K562 (cell line): Measurements from ENCODE around the gene TTLL12. TPM values are rescaled to one million over a fixed set of nuclear protein-coding genes. Genes with fewer than 3 reads are reported as not detected.

Source experiments
- ATAC-seq: fragments of 200-7000 bp; cut with Tn5 transposase; 3 replicates; pipeline ENCODE4 v1.9.1; 2020; ENCODE audit warnings: moderate library complexity
- BruUV-seq: library from RNA; stranded (reverse); fragments of 400-500 nt; replicated peaks from 2 replicates; lab custom pipeline; 2021; lab: Mats Ljungman, UMichigan
- CTCF ChIA-PET: fragments of 300-600 bp; formaldehyde crosslinking; extraction: SDS; loops from one replicate; lab custom pipeline; 2021; ENCODE audit warnings: low intra/inter-chr PET ratio; lab: Yijun Ruan, JAX
- POLR2A ChIA-PET: fragments of 300-600, 350-650 bp; sonication (Branson Sonifier 250); formaldehyde crosslinking; extraction: SDS; loops from one replicate; lab custom pipeline; 2021; ENCODE audit warnings: antibody characterized with exemption, inconsistent platforms; lab: Yijun Ruan, JAX
- DNase-seq, 4 experiments: peaks; one replicate each; pipeline versions ENCODE4 v3.0.0 to v3.0.0-alpha.2; 2011 to 2018; ENCODE audit warnings: low spot score in 3 of 4, mixed read lengths in 3 of 4; ENCODE audit errors: extremely low read depth in 1 of 4
- FAIRE-seq: peaks from 2 replicates; lab custom pipeline; 2011; peaks lifted over from hg19 to GRCh38; lab: Jason Lieb, UNC
- H2AFZ ChIP-seq: 2 replicates; pipeline ENCODE4 v1.6.0; 2011; ENCODE audit warnings: low read depth, low read length, control low read depth, inconsistent platforms
- H3K27ac ChIP-seq: fragments of 200-600 bp; 3 replicates; pipeline ENCODE4 v1.8.0; 2011; ENCODE audit warnings: low read depth, mild to moderate bottlenecking, control low read depth, inconsistent platforms, low read length, moderate library complexity, mixed read lengths; ENCODE audit errors: extremely low read depth
- H3K27me3 ChIP-seq, 2 experiments: fragments of 300-600 bp in 1 of 2; 2 replicates in 1 of 2; 3 replicates in 1 of 2; pipeline versions ENCODE4 v1.6.0 to v1.8.0; 2011; ENCODE audit warnings: inconsistent platforms in 2 of 2, low read length in 2 of 2, mild to moderate bottlenecking in 1 of 2, mixed read lengths in 1 of 2, moderate library complexity in 1 of 2; ENCODE audit not compliant: control insufficient read depth in 2 of 2, insufficient read depth in 2 of 2
- H3K36me3 ChIP-seq: fragments of 300-600 bp; 3 replicates; pipeline ENCODE4 v1.8.0; 2011; ENCODE audit warnings: mild to moderate bottlenecking, low read length, inconsistent platforms; ENCODE audit not compliant: control insufficient read depth, insufficient read depth
- H3K4me1 ChIP-seq, 2 experiments: fragments of 200-600 bp in 1 of 2; replicated peaks in 1 of 2; 2 replicates in 1 of 2; 3 replicates in 1 of 2; pipeline versions ENCODE4 v1.5.1 to v1.8.0; 2011; ENCODE audit warnings: inconsistent platforms in 2 of 2, low read length in 2 of 2, mild to moderate bottlenecking in 1 of 2, mixed read lengths in 1 of 2, moderate library complexity in 1 of 2; ENCODE audit not compliant: control insufficient read depth in 2 of 2, insufficient read depth in 2 of 2
- H3K4me2 ChIP-seq: 2 replicates; pipeline ENCODE4 v1.6.1; 2011; ENCODE audit warnings: low read length, control low read depth, inconsistent platforms, mixed read lengths; ENCODE audit not compliant: insufficient read depth
- H3K4me3 ChIP-seq: fragments of 200-600 bp; sonication (generic), shearing (Covaris generic); 2 replicates; pipeline ENCODE4 v1.5.1; 2016; ENCODE audit warnings: control low read depth, inconsistent platforms
- H3K79me2 ChIP-seq: fragments of 200-600 bp; 3 replicates; pipeline ENCODE4 v1.8.0; 2011; ENCODE audit warnings: low read length, inconsistent platforms; ENCODE audit not compliant: control insufficient read depth, insufficient read depth
- H3K9ac ChIP-seq, 2 experiments: 2 replicates each; pipeline versions ENCODE4 v1.6.0 to v1.6.1; 2011; ENCODE audit warnings: low read depth in 2 of 2, low read length in 2 of 2, control low read depth in 1 of 2, inconsistent platforms in 1 of 2, mild to moderate bottlenecking in 1 of 2, mixed read lengths in 1 of 2; ENCODE audit not compliant: insufficient read depth in 1 of 2
- H3K9me1 ChIP-seq: one replicate; pipeline ENCODE4 v1.6.0; 2011; ENCODE audit warnings: inconsistent platforms, mild to moderate bottlenecking, low read length, moderate library complexity; ENCODE audit not compliant: control insufficient read depth, insufficient read depth
- H3K9me3 ChIP-seq: replicated peaks from 2 replicates; pipeline ENCODE4 v1.5.1; 2011; ENCODE audit warnings: low read depth, low read length, inconsistent platforms; ENCODE audit not compliant: control insufficient read depth, insufficient read depth
- H4K20me1 ChIP-seq: replicated peaks from 2 replicates; pipeline ENCODE4 v1.6.1; 2011; ENCODE audit warnings: low read length, inconsistent platforms, mixed read lengths; ENCODE audit not compliant: control insufficient read depth, insufficient read depth
- ATF7 ChIP-seq: fragments of 450-650 bp; IDR thresholded peaks from 2 replicates; pipeline ENCODE4 v1.7.1; 2014; ENCODE audit warnings: mild to moderate bottlenecking, moderate library complexity
- COPS2 ChIP-seq: fragments of 450-650 bp; conservative IDR thresholded peaks from 2 replicates; pipeline ENCODE4 v1.6.1; 2016; ENCODE audit warnings: mild to moderate bottlenecking, moderate library complexity
- FOXJ2 ChIP-seq: fragments of 200-800 bp; sonication (Bioruptor generic); IDR thresholded peaks from 2 replicates; pipeline ENCODE4 v1.6.1; 2016; ENCODE audit warnings: missing genetic modification characterization, missing compliant biosample characterization
- HNRNPUL1 ChIP-seq: fragments of 200-400 bp; formaldehyde crosslinking; IDR thresholded peaks from 2 replicates; pipeline ENCODE4 v1.6.1; 2017; ENCODE audit warnings: low read length
- HSF4 ChIP-seq: fragments of 250-450 bp; sonication (Bioruptor Pico); IDR thresholded peaks from 2 replicates; pipeline ENCODE4 v2.1.2; 2022; ENCODE audit warnings: mild to moderate bottlenecking, moderate library complexity, borderline replicate concordance
- POLR2G ChIP-seq: fragments of 200-400 bp; formaldehyde crosslinking; IDR thresholded peaks from 2 replicates; pipeline ENCODE4 v1.6.1; 2017; ENCODE audit warnings: low read depth, mild to moderate bottlenecking, antibody characterized with exemption, low read length, moderate library complexity
- SMAD2 ChIP-seq: fragments of 150-350 bp; IDR thresholded peaks from 2 replicates; pipeline ENCODE4 v1.6.1; 2014; ENCODE audit warnings: low read depth, mild to moderate bottlenecking, low read length
- STAT5B ChIP-seq: fragments of 250-450 bp; sonication (Bioruptor Pico); IDR thresholded peaks from 2 replicates; pipeline ENCODE4 v1.8.0; 2021; ENCODE audit warnings: mild to moderate bottlenecking, inconsistent platforms
- SUPT5H ChIP-seq: fragments of 450-650 bp; IDR thresholded peaks from 2 replicates; pipeline ENCODE4 v1.6.1; 2016
- ZNF778 ChIP-seq: fragments of 450-650 bp; formaldehyde crosslinking; IDR thresholded peaks from 2 replicates; pipeline ENCODE4 v1.4.0; 2020; ENCODE audit warnings: mild to moderate bottlenecking, moderate library complexity
- WGBS: fragments of 100-300 bp; shearing (Covaris generic); methylation state at CpG from one replicate; pipeline ENCODE4 v1.1.6; 2016; ENCODE audit warnings: low coverage, mixed read lengths; ENCODE audit not compliant: insufficient coverage; ENCODE audit errors: missing lambda C conversion rate; 5-methylcytosine and 5-hydroxymethylcytosine counted together
- in situ Hi-C: fragments of 300-500 bp; cut with MboI; formaldehyde crosslinking; loops from 4 replicates; pipeline ENCODE4 v1.15.0; 2018; ENCODE audit warnings: inconsistent platforms, mixed read lengths
- intact Hi-C: fragments of 100-400 bp; cut with micrococcal nuclease; formaldehyde crosslinking; loops from 2 replicates; pipeline ENCODE4 v1.14.2; 2022
- polyA plus RNA-seq, 8 experiments: library from polyadenylated mRNA; depleted of rRNA in 4 of 8; stranded (reverse) in 5 of 8; unstranded in 3 of 8; fragments of >200 nt; fragmentation: Nextera tagmentation in 2 of 8; fragmentation: Illumina TruSeq in 1 of 8; extraction: Ambion mirVana in 2 of 8; extraction: Trizol in 1 of 8; gene quantifications; 2 replicates each; pipeline versions ENCODE4 v1.2.1 to v1.2.3, GENCODE V29; 2011 to 2014; ENCODE audit warnings: inconsistent platforms in 1 of 8, missing spikeins in 1 of 8
- total RNA-seq, 7 experiments: library from RNA; depleted of rRNA in 6 of 7; stranded (reverse); fragments of >200 nt in 6 of 7; fragmentation: Illumina TruSeq in 2 of 7; extraction: Trizol in 2 of 7; gene quantifications; 2 replicates each; pipeline versions ENCODE4 v1.2.1 to v1.2.3, GENCODE V29; 2011 to 2021; ENCODE audit warnings: low replicate concordance in 1 of 7
- TF ChIP-seq, protein P1 (sequence below): fragments of 250-450 bp; sonication (Bioruptor Pico); IDR thresholded peaks from 2 replicates; pipeline ENCODE4 v1.4.0; 2020; ENCODE audit warnings: mild to moderate bottlenecking, moderate library complexity, borderline replicate concordance
- TF ChIP-seq, protein P2 (sequence below): fragments of 450-650 bp; conservative IDR thresholded peaks from 2 replicates; pipeline ENCODE4 v1.6.1; 2016; ENCODE audit warnings: missing genetic modification characterization, low read depth, mild to moderate bottlenecking, control low read depth, missing compliant biosample characterization
- TF ChIP-seq, protein P3 (sequence below): fragments of 450-650 bp; IDR thresholded peaks from 2 replicates; pipeline ENCODE4 v1.7.0; 2016; ENCODE audit warnings: borderline replicate concordance

Gene TTLL12
- total and polyA plus RNA-seq, 9 of the 15 experiments (the other 6 are each of a cell fraction or from before 2014, with no cell fraction given) = 1.3 to 128 (median 43.0) TPM

DNA sequence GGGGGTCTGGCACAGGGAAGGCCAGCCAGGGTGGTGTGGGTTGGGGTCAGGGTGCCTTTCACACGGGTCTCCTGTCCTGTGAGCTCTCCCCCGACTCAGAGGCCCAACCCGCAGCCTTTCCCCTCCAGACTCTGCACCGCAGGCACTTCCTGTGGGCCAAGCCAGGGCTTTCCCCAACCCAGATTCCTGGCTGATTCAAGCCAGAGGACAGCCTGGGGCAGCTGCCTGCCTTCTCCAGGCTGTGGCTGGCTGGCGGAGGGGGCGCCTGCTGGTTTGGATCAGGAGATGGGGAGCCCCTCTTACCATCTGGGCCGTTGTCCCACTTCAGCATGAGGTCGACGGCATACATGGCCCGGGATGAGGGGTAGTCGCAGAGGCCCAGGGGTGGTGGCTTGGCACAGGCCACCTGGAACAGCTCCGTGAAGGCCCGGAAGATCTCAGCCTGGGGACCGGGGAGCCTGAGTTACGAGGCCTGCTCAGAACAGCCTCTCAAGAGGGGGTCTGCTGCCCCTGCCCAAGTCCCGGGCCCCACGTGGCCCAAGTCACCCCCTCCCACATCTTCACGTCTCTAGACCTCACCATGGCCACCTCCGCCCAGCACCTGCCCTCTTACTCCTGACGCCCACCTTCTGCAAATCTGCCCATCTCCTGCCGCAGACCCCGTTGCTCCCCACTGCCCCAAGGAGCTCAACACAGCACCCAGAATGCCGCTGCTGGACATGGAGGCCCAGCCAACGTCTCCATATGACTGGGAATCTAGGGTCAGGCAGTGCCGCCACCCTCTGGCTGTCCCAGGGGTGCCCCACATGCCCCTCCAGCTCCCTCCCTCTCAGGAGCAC is 18.2 kb downstream of the TTLL12 start:
- no peak for TF ChIP-seq SMAD2
- no peak for TF ChIP-seq ATF7
- peak; percentile 63 for TF ChIP-seq POLR2G
- TF ChIP-seq COPS2 = no peak
- TF ChIP-seq HNRNPUL1 = no peak
- no peak for TF ChIP-seq STAT5B (CRISPR knock-in tag)
- TF ChIP-seq, protein P1, sequence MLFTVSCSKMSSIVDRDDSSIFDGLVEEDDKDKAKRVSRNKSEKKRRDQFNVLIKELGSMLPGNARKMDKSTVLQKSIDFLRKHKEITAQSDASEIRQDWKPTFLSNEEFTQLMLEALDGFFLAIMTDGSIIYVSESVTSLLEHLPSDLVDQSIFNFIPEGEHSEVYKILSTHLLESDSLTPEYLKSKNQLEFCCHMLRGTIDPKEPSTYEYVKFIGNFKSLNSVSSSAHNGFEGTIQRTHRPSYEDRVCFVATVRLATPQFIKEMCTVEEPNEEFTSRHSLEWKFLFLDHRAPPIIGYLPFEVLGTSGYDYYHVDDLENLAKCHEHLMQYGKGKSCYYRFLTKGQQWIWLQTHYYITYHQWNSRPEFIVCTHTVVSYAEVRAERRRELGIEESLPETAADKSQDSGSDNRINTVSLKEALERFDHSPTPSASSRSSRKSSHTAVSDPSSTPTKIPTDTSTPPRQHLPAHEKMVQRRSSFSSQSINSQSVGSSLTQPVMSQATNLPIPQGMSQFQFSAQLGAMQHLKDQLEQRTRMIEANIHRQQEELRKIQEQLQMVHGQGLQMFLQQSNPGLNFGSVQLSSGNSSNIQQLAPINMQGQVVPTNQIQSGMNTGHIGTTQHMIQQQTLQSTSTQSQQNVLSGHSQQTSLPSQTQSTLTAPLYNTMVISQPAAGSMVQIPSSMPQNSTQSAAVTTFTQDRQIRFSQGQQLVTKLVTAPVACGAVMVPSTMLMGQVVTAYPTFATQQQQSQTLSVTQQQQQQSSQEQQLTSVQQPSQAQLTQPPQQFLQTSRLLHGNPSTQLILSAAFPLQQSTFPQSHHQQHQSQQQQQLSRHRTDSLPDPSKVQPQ = no peak
- no peak for TF ChIP-seq HSF4
- no peak for TF ChIP-seq FOXJ2
- TF ChIP-seq, protein P2, sequence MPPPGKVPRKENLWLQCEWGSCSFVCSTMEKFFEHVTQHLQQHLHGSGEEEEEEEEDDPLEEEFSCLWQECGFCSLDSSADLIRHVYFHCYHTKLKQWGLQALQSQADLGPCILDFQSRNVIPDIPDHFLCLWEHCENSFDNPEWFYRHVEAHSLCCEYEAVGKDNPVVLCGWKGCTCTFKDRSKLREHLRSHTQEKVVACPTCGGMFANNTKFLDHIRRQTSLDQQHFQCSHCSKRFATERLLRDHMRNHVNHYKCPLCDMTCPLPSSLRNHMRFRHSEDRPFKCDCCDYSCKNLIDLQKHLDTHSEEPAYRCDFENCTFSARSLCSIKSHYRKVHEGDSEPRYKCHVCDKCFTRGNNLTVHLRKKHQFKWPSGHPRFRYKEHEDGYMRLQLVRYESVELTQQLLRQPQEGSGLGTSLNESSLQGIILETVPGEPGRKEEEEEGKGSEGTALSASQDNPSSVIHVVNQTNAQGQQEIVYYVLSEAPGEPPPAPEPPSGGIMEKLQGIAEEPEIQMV (tag) = no peak
- TF ChIP-seq, protein P3, sequence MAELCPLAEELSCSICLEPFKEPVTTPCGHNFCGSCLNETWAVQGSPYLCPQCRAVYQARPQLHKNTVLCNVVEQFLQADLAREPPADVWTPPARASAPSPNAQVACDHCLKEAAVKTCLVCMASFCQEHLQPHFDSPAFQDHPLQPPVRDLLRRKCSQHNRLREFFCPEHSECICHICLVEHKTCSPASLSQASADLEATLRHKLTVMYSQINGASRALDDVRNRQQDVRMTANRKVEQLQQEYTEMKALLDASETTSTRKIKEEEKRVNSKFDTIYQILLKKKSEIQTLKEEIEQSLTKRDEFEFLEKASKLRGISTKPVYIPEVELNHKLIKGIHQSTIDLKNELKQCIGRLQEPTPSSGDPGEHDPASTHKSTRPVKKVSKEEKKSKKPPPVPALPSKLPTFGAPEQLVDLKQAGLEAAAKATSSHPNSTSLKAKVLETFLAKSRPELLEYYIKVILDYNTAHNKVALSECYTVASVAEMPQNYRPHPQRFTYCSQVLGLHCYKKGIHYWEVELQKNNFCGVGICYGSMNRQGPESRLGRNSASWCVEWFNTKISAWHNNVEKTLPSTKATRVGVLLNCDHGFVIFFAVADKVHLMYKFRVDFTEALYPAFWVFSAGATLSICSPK = no peak
- TF ChIP-seq SUPT5H = 0 out of 2 replicates have a peak, but pooled peaks have one; percentile 36
- TF ChIP-seq ZNF778 (CRISPR knock-in tag) = no peak
- ATAC-seq (no peak), DNase-seq (no peak), FAIRE-seq (no peak)
- no peaks in the 10 kb centered on the region for H3K9me3 ChIP-seq
- H2AFZ ChIP-seq = no peak overlapping the region
- H3K27ac ChIP-seq = no peak overlapping the region
- no peaks in the 10 kb centered on the region for H3K9me1 ChIP-seq
- H3K79me2 ChIP-seq = no peaks in the 10 kb centered on the region
- intact Hi-C loops (no loop called here), in situ Hi-C loops (no loop called here)
- peaks cover 3 to 66% of the 10 kb centered on the region in 2 experiments for H3K4me1 ChIP-seq
- BruUV-seq = no TSS peak
- no peaks in the 10 kb centered on the region for H3K27me3 ChIP-seq
- peaks cover 66% of the 10 kb centered on the region; the same call in 2 of the 3 replicates for H3K36me3 ChIP-seq
- WGBS = 93% methylated on average over 15 of the region's 25 CpGs
- H4K20me1 ChIP-seq = no peaks in the 10 kb centered on the region
- POLR2A ChIA-PET = interaction anchor here (0.5 to 1.1 kb wide), 4 partner anchors 9 to 553 kb away, joined by 3 to 5 read pairs (median 4); no protein-coding TSS in a partner anchor
- CTCF ChIA-PET = no interaction called here
- H3K9ac ChIP-seq = peak overlapping the region in 1 of 2 experiments; percentile 65; a peak in 2 of 4 replicates
- H3K4me3 ChIP-seq = no peak overlapping the region
- no peak overlapping the region for H3K4me2 ChIP-seq
